ENCODE measurements around the gene PEAK1.

- TF ChIP-seq POLR2A (IDR thresholded peaks at IDR 0.05; ENCODE audit: low read depth) (no peak), CTCF (IDR thresholded peaks at IDR 0.05) (no peak)
Observed at GRCh38 chr15:77148191-77148590, 271.7 kb downstream of the PEAK1 start.
